Stimulated activated CD8-positive, alpha-beta memory T cell treated with anti-CD3 and anti-CD28 coated beads, Interleukin-2, amount 100 ng/mL, for 48 hours (primary cell): ENCODE measurements around the gene IFI30.

Experiments used
- DNase-seq, 2 donors: peaks; one replicate each; pipeline ENCODE4 v3.0.0-alpha.2; 2020; ENCODE audit warnings: low read depth in 2 of 2

Gene IFI30

DNA sequence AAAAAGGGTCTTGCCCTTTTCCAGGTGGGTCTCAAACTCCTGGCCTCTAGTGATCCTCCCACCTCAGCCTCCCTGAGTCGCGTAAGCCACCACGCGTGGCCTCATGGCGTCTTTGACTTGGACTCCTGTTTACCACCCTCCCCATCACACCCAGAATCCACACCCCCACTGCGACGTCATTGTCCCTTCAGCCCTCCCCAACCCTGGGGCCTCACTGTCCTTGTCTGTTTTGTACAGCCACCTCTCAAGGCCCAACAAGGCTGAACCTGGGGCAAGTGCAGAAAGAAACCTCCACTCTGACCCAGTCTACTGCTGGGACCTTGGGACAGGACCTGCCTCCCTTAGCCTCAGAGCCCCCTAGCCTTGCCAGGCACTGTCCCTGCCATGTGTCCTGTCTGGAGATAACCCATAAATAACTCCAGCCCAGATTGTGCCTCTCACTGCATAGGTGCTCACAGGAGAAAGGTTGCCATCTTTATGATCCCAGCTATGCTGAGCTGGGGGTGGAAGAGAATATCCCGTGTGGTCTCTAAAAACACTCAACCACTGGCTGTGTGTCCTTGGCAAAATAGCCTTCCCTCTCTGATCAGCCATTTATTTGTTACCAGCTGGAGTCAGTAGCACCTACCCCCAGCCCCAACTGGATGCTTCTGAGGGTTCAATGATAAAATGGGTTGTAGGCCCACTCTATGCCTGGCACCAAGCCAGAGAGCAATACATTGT lies 1.8 kb upstream of the IFI30 start:
- no peak for DNase-seq

DNA sequence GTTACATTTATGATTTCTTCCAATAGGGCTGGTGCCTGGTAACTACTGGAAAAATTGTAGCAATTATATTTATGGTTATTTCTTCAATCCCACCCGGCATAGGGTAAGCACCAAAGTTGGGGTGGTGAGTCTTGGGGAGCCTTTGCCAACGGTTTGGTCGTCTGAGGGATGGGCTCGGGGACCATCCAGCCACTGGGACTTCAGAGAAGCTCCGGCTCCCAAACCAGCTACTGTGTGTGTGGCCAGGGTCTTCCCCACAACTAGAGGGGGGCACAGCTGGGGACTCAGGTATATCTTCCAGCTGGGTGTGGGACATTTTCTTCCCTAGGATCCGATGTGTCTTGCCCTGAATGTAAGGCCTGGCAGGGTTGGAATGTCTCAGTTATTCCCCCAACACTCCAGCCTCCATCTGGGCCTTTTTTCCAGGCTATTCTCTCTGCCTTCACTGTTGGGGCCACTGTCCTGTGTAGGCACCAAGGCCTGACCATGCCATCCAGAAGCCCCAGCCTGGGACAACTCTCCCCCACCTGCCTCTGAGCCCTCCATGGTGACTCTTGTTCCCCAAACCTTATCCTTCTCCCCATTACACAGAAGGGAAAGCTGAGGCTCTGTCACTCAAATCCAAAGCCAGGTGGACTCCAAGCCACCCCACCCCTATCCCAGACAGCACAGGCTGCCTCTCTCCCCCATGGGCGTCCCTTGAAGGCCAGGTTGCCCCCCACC lies 1.1 kb upstream of the IFI30 start:
- no peak for DNase-seq

DNA sequence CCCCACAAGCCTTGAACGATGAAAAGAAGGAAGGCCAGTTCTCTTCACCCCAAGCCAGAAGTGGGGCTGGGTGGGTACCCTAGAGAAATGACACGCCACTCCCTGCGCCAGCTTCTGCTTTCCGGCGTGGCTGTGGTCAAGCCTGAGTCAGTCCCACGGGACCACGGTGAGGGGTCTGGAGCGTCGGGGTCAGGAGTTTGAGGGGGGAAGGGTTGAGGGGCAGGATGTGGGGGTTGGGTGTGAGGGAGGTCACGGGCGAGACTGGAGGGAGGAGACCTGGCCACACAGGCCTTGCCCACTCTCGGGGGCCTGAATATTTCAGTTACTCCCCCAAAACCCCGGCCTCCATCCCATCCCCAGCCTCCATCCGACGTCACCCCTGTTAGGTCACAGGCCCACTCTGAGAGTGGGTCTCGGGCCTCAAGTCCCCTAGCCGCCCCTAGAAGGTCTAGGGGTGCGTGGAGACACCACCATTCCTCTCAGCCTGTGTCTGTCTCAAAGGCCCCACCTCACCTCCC lies 500 bp upstream of the IFI30 start:
- no peak for DNase-seq

DNA sequence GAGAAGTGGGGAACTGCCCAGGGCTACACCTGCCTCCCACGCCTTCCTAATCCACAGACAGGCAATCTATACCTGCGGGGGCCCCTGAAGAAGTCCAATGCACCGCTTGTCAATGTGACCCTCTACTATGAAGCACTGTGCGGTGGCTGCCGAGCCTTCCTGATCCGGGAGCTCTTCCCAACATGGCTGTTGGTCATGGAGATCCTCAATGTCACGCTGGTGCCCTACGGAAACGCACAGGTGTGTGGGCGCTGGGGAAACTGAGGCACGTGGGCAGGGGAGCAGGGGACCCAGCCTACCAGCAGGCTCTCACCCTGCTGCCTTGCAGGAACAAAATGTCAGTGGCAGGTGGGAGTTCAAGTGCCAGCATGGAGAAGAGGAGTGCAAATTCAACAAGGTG lies 1.4 kb downstream of the IFI30 start:
- no peak for DNase-seq

DNA sequence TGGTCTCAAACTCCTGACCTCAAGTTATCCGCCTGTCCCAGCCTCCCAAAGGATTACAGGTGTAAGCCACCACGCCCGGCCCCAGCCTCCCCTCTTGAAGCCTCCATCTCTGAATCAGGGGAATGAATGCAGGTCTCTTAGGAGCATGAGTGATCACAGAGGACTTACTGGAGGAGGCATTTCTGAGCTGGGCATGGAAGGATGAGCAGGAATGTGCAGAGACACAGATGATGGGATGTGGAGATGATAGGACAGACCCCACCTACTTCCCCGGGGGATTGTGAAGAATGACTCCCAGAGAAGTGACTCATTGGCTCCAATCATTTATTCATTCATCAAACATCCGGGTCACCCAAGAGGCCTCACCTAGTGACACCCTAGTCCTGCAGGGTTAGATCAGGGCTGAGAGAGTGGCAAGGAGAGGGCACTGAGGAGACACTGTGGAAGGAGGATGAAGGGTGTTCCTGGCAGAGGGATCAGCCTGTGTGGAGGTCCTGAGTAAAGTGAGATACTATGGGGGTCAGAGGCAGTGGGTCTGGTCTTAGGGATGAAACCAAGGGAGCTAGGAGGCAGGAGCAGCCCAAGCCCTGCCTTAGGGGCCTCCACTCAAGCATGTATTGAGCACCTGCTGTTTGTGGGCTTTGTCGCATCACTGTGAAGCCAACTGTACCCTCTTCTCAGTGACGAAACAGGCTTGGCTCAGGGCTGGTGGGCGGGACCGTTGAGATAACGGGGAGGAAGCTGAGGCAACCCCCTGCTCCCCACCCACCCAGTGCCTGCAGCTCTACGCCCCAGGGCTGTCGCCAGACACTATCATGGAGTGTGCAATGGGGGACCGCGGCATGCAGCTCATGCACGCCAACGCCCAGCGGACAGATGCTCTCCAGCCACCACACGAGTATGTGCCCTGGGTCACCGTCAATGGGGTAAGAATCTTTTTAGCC lies 3.0 kb downstream of the IFI30 start:
- no peak for DNase-seq

DNA sequence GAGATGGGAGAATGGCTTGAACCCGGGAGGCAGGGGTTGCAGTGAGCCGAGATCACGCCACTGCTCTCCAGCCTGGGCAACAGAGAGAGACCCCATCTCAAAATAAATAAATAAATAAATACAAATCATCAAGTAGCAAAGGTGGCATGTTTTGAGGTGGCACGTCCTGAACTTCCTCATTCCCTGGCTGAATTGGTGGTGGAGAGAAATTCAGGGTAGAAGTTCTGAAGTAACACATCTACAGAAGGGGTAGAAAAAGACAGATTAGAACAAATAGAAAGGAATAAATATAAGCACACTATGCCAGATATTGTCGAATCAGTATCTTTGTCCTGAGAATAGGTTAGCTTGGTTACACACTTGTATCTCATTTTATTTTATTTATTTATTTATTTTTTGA lies 6.3 kb downstream of the IFI30 start:
- DNase-seq = no peak

DNA sequence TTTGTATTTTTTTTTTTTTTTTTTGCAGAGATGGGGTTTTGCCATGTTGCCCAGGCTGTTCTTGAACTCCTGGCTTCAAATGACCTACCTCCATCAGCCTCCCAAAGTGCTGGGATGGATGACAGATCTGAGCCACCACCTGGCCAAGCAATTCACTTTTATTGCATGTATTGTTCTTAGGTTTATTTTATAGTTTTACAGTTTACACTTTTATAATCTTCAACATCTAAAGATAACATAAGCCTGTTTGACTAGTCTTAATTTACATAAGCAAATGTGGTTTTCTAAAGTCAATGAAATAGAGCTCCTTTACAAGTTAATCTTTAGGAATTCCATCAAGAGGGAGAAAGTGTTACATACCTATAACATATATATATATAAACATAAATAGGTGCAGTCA lies 9.9 kb downstream of the IFI30 start:
- DNase-seq = no peak

DNA sequence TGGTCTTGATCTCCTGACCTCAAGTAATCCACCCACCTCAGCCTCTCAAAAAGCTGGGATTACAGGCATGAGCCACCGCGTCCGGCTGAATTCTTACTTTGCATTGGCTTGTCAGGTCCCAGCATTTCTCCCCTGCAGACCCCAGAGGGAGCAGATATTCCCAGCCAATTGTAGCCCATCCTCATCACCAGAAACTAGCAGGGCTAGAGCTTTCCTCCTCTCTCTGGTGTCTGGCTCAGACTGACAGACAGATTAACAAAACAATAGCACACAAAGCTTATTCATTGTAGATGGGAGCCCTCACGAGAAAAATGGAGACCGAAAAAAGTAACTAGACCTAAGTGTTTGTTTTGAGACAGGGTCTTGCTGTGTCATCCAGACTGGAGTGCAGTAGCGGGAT lies 11.9 kb downstream of the IFI30 start:
- DNase-seq = no peak

DNA sequence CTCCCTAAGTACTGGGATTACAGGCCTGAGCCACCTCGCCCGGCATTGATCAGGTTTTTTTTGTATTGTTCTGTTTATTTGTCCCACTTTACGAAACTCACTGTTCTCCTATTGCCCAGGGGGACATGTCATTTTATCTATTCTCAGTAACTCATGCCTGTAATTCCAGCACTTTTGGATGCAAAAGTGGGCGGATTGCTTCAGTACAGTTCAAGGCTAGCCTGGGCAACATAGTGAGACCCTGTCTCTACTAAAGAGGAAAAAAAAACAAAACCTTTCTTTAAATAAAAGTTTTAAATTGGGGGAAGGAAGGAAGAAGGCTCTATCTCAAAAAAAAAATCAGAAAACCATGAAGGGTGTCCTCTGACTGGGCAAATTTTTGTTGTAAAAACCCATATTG lies 16.7 kb downstream of the IFI30 start:
- no peak for DNase-seq

DNA sequence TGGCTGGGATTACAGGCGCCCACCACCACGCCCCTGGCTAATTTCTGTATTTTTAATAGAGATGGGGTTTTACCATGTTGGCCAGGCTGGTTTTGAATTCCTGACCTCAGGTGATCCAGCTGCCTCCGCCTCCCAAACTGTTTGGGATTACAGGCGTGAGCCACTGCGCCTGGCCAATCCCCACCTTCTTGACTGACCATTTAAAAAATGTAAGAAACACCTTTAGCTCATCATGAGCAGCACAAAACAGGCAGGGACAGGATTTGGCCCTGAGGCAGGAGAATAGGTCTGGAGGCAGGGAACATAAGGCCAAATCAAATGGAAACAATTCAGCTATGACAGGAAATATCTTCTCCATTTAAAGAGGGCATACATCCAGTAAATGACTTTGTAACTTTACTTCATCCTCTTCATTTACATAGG lies 18.0 kb downstream of the IFI30 start:
- no peak for DNase-seq

DNA sequence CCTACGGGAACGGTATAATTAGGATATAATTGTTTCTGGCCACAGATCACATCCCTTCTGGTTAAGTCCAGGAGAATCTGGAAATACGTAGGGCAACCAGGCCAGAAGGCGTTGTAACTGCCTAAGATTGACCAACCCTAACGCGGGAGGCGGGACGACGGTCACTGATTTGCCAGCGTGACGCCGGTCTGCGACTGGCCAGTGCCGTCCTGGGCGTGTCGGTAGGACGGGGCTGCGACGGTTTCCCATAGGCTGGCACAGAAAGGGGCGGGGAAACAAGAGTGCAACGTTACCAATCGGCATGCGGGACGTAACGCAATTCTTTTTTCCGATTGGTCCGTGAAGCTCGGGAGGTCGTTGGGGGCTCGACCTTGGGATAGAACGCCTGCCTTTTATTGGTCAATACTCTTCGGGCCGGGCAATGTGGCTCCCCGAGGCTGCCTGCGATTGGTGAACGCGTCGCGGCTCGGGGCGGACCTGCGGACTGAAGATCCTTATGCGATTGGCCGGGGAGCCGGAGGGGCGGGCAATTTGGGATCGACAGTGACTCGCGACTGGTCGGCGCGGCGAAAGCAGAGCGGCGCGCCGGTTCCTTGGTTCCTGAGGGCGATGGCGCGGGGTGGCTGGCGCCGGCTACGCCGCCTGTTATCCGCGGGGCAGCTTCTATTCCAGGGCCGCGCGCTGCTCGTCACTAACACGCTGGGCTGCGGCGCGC lies 19.2 kb downstream of the IFI30 start, which contains the start of gene MPV17L2:
Gene MPV17L2 (plus strand): TSS at position 546 of the 715 bp plus-strand sequence. CDS start 64 bp downstream, at position 610.
- DNase-seq = peak; percentile 95 to 97

DNA sequence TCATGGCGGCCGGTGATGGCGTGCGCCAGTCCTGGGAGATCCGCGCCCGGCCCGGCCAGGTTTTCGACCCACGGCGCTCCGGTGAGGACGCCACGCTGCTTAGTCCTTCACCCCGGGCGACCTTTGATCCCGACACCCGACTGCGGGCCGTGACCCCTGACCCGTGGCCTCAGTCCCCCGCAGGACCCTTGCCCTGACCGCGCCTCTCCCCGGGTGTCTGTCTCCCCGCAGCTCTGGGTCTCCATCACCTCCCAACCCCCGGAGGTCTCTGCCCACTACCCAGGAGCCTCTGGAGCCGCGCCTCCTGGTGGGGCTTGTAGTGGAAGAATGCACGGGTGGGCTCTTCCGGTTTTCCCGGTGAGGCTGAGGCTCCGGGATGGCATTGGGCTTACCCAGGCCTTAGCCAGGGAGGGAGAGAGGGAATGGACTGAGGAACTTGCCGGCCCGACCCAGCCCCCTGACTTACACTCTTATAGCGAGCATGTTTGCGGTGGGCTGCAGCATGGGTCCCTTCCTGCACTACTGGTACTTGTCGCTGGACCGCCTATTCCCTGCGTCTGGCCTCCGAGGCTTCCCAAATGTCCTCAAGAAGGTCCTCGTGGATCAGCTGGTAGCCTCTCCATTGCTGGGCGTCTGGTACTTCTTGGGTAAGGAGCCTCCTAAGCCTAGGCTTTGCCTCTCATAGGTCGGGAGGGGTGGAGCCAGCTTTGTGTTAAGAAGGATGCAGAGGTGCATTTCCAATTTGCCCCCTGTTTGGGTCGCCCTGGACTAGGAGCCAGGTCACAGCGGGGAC lies 20.0 kb downstream of the IFI30 start:
- DNase-seq = no peak

DNA sequence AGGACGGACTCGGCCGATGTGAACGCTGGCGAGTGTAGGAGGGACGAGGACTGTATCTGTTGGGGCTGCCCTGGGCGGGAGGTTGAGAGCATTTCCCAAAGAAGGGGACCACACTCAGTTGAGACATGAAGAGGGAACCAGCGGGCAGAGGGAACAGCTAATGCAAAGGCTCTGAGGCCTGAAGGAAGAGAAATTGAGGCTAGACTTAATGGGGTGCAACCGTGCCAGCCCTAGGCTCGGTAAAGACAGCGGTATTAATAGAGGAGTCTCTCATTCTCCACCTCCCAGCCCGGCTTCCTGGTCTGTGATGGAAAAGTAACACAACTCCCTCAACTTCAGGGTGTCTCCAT lies 20.5 kb downstream of the IFI30 start:
- DNase-seq = no peak

DNA sequence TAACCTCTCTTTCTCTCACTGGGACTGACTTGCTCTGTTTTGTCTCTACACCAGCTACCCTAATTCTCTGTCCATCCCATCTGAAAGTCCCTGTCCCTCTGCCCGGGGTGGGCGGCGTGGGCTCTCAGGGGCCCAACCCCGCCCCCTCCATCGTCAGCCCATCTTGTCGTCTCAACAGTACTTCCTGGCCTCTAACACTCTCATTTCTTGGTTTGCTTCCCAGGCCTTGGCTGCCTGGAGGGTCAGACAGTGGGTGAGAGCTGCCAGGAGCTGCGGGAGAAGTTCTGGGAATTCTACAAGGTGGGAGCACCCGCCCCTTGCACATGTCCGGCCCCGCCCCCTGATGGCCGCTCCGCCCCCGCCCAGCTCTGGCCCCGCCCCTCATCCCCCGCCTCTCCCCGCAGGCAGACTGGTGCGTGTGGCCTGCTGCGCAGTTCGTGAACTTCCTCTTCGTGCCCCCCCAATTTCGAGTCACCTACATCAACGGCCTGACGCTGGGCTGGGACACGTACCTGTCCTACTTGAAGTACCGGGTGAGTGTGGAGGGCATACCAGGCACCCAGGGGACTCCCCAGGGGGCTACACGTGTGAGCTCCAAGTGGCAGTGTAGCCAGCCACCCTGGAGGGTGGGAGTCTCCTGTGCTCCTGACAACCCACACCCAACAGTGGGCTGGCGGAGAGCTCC lies 21.1 kb downstream of the IFI30 start:
- no peak for DNase-seq

DNA sequence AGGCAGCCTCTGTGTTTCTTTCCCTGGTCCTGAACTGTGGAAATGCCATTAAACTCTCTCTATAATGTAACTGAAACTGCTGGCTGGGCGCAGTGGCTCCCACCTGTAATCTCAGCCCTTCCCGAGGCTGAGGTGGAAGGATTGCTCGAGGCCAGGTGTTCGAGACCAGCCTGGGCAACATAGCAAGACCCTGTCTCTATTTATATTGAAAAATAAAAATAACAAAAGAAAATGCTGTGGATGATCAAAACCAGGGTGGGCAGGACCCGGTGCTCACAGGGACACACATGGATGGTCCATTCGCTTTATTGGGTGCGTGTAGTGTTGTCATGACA lies 22.9 kb downstream of the IFI30 start:
- no peak for DNase-seq

DNA sequence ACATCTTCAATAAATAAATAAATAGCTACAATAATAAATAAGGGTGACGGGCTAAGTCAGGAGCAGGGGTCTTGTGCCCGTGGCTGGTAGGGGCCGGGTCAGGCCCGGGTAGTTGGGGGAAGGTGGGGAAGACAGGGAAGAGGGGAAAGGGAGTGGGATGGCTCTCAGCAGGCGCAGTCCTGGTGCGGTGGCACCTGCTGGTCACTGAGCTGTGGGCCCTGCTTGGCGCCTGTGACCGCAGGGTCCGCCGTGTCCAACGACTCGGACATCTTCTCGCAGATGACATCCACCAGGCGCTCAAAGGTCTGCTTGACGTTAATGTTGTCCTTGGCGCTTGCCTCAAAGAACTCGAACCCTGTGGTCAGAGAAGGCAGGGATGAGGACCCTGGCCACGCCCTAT lies 23.7 kb downstream of the IFI30 start:
- no peak for DNase-seq

DNA sequence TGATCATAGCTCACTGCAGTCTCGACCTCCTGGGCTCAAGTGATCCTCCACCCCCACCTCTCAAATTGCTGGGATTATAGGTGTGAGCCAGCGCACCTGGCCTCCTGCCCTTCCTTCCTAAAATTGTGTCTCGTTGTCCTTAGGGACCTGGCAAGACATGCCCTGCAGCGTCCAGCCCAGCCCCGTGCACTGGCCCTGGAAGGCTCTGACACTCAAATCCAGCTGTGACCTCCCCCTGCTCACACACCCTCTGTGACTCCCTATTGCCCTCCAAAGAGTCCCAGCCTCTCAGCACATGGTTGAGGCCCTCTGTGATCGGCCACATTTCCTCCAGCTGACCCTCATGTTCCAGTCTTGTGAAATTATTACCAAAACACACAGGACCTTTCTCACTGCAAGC lies 24.3 kb downstream of the IFI30 start:
- no peak for DNase-seq

DNA sequence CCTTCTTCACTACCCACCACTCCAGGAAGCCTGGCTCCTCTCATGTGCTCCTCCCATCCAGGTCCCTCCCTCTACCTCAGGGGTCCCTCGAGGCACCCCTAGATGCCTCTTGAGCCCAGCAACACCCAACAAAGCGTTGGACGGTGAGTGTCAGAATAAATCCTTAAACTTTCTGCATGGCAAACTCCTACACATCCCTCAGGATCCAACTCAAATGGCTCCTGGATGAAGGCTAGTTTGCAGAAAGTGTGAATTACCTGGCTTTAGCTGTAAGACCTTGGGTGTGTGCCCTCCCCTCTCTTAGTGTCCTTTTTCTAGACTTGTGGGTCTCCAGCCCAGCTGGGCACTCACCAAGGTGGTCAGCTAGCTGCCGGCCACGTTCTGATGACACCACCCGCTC lies 24.8 kb downstream of the IFI30 start:
- no peak for DNase-seq

DNA sequence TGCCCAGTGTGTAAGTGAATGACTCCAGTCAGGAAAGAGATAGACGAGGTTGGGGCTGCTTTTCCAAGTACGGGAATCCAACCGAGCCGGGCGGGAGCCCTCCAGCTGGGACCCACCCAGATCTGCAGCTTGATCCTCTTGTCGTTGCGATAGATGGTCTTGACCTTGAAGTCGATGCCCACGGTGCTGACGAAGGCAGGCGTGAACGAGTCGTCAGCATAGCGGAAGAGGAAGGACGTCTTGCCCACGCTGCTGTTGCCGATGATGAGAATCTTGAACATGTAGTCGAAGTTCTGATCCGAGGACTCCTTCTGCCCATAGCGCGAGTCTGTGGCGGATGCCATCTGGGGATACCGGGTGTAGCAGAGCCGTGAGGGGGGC lies 28.8 kb downstream of the IFI30 start:
- DNase-seq = no peak

DNA sequence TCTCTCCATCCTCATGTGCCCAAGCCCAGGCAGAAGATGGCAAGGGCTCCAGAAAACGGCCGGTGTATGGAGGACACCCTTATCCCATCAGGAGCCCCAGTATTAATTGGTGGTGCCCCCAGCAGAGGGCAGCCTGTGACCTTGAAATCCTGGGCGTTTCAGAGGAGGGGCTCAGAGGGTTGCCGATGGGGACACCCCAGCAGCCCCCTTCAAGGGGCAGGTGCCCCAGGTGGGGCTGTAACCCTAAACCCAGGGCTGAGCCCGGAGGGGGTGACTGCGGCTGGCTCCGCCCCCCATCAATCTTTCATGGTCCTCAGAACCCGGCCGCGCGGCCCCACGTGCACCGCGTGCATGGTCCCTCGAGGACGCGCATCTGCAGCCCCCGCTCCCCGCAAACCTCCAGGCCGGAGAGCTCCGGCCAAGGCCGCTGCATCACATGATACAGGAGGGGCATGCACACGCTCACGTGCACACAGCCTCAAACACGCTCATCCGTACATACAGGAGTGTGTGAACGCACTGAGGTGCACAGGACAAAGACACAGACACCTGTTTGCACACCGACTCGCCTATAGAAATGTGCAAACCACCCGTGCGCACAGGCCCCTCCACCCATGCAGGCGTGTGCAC lies 29.3 kb downstream of the IFI30 start:
- no peak for DNase-seq
